Keratinocyte (primary cell): Measurements from ENCODE around the gene GSTCD. TPM values are rescaled to one million over a fixed set of nuclear protein-coding genes. Genes with fewer than 3 reads are reported as not detected.
A peak's percentile ranks its signal among the peaks of the same experiment; 100 is the strongest.

Experiments used
- DNase-seq: peaks from one replicate; pipeline ENCODE4 v3.0.0-alpha.2; 2011; ENCODE audit warnings: low read depth, missing footprints, low spot score
- FAIRE-seq: peaks from 2 replicates; lab custom pipeline; 2011; peaks lifted over from hg19 to GRCh38; lab: Jason Lieb, UNC
- H2AFZ ChIP-seq: 2 replicates; pipeline ENCODE4 v1.6.0; 2012; ENCODE audit warnings: low read length, control low read depth, inconsistent platforms; ENCODE audit not compliant: control insufficient read depth
- H3K27ac ChIP-seq: 2 replicates; pipeline ENCODE4 v1.5.1; 2011; ENCODE audit warnings: low read length; ENCODE audit not compliant: control insufficient read depth, insufficient read depth
- H3K27me3 ChIP-seq: 3 replicates; pipeline ENCODE4 v1.6.0; 2011; ENCODE audit warnings: low read length; ENCODE audit not compliant: control insufficient read depth, insufficient read depth; ENCODE audit errors: extremely low read depth
- H3K36me3 ChIP-seq, 2 experiments: 2 replicates in 1 of 2; 3 replicates in 1 of 2; pipeline ENCODE4 v1.5.1; 2011; ENCODE audit warnings: low read length in 2 of 2, mild to moderate bottlenecking in 1 of 2; ENCODE audit not compliant: control insufficient read depth in 2 of 2, insufficient read depth in 2 of 2; ENCODE audit errors: extremely low read depth in 1 of 2
- H3K4me1 ChIP-seq: 3 replicates; pipeline ENCODE4 v1.5.1; 2011; ENCODE audit warnings: low read length; ENCODE audit not compliant: control insufficient read depth, insufficient read depth; ENCODE audit errors: extremely low read depth
- H3K4me2 ChIP-seq: 3 replicates; pipeline ENCODE4 v1.6.0; 2011; ENCODE audit warnings: low read depth, low read length; ENCODE audit not compliant: control insufficient read depth, insufficient read depth; ENCODE audit errors: extremely low read depth
- H3K4me3 ChIP-seq, 3 experiments: fragments of 200-600 bp in 1 of 3; sonication (generic) in 1 of 3; 2 replicates in 2 of 3; 3 replicates in 1 of 3; pipeline ENCODE4 v1.5.1; 2011 to 2016; ENCODE audit warnings: low read length in 3 of 3, mild to moderate bottlenecking in 3 of 3, control low read depth in 2 of 3, inconsistent platforms in 1 of 3, low read depth in 1 of 3, mixed read lengths in 1 of 3, mixed run types in 1 of 3, moderate library complexity in 1 of 3; ENCODE audit not compliant: control insufficient read depth in 2 of 3, insufficient read depth in 2 of 3; ENCODE audit errors: extremely low read depth in 1 of 3
- H3K79me2 ChIP-seq: 2 replicates; pipeline ENCODE4 v1.6.0; 2012; ENCODE audit warnings: low read length; ENCODE audit not compliant: control insufficient read depth, insufficient read depth
- H3K9ac ChIP-seq: 3 replicates; pipeline ENCODE4 v1.6.0; 2011; ENCODE audit warnings: low read length; ENCODE audit not compliant: control insufficient read depth, insufficient read depth; ENCODE audit errors: extremely low read depth
- H3K9me1 ChIP-seq: 3 replicates; pipeline ENCODE4 v1.6.0; 2011; ENCODE audit warnings: low read length; ENCODE audit not compliant: control insufficient read depth, insufficient read depth; ENCODE audit errors: extremely low read depth
- H3K9me3 ChIP-seq: 2 replicates; pipeline ENCODE4 v1.5.1; 2012; ENCODE audit warnings: low read depth, low read length; ENCODE audit not compliant: control insufficient read depth
- H4K20me1 ChIP-seq: 3 replicates; pipeline ENCODE4 v1.6.0; 2011; ENCODE audit warnings: low read length; ENCODE audit not compliant: control insufficient read depth, insufficient read depth; ENCODE audit errors: extremely low read depth
- CTCF ChIP-seq, 3 experiments: IDR thresholded peaks in 1 of 3; conservative IDR thresholded peaks in 1 of 3; optimal IDR thresholded peaks in 1 of 3; 2 replicates in 2 of 3; 3 replicates in 1 of 3; pipeline versions ENCODE3 to v1.5.1; 2011; ENCODE audit warnings: low read length in 3 of 3, mild to moderate bottlenecking in 3 of 3, moderate library complexity in 2 of 3, control low read depth in 1 of 3, inconsistent platforms in 1 of 3; ENCODE audit not compliant: insufficient read depth in 2 of 3; ENCODE audit errors: extremely low read depth in 1 of 3
- EZH2 ChIP-seq: IDR thresholded peaks from one replicate; pipeline ENCODE4 v1.6.1; 2012; ENCODE audit warnings: inconsistent platforms, mild to moderate bottlenecking, low read length, moderate library complexity
- dilution Hi-C: fragments of 300-500 bp; cut with MboI; formaldehyde crosslinking; loops from one replicate; pipeline ENCODE4 v1.7.0; 2020; ENCODE audit warnings: low sequenced_read_pairs; ENCODE audit not compliant: extremely low pct_ligation_motif_present
- polyA plus RNA-seq, 5 experiments: library from polyadenylated mRNA; depleted of rRNA in 3 of 5; stranded (reverse) in 3 of 5; stranded (forward) in 1 of 5; unstranded in 1 of 5; fragments of >200 nt; gene quantifications; 1 replicate in 1 of 5; 2 replicates in 3 of 5; 3 replicates in 1 of 5; pipeline versions ENCODE4 v1.2.1 to v1.2.3, GENCODE V29; 2011 to 2012; ENCODE audit warnings: missing spikeins in 2 of 5, low read depth in 1 of 5, low replicate concordance in 1 of 5

The GSTCD gene
- polyA plus RNA-seq, 1 donor (not counting 4 experiments of a cell fraction or from before 2014, with no cell fraction given): 23.2 TPM

GRCh38 chr4:105666693-105667092 lies 41.9 kb upstream of the GSTCD start:
- no peak overlapping the region for H3K4me2 ChIP-seq
- H3K36me3 ChIP-seq: no peaks in the 10 kb centered on the region
- no peaks in the 10 kb centered on the region for H3K4me1 ChIP-seq
- H3K4me3 ChIP-seq: no peak overlapping the region
- H3K27ac ChIP-seq: no peak overlapping the region
- no peaks in the 10 kb centered on the region for H3K27me3 ChIP-seq
- H4K20me1 ChIP-seq: no peaks in the 10 kb centered on the region
- TF ChIP-seq CTCF (optimal IDR thresholded peaks at IDR 0.05 in 1 of 3, IDR thresholded peaks at IDR 0.05 in 1 of 3, conservative IDR thresholded peaks at IDR 0.05 in 1 of 3; ENCODE audit: extremely low read depth in 1 of 3, insufficient read depth in 2 of 3, low read length in 3 of 3) (peak in 2 of 3 experiments; percentile 29 to 36), EZH2 (no peak)
- no peaks in the 10 kb centered on the region for H3K79me2 ChIP-seq
- no peaks in the 10 kb centered on the region for H3K9me3 ChIP-seq
- no peak for DNase-seq
- H3K9ac ChIP-seq: no peak overlapping the region
- no peaks in the 10 kb centered on the region for H3K9me1 ChIP-seq
- dilution Hi-C loops: no loop called here
- H2AFZ ChIP-seq: no peak overlapping the region
- peak; percentile 58 for FAIRE-seq

GRCh38 chr4:105670684-105671083 lies 37.9 kb upstream of the GSTCD start:
- no peaks in the 10 kb centered on the region for H3K36me3 ChIP-seq
- H3K27me3 ChIP-seq: no peaks in the 10 kb centered on the region
- H2AFZ ChIP-seq: no peak overlapping the region
- H3K9me1 ChIP-seq: no peaks in the 10 kb centered on the region
- H3K79me2 ChIP-seq: no peaks in the 10 kb centered on the region
- FAIRE-seq (no peak), DNase-seq (no peak)
- dilution Hi-C loops: no loop called here
- H3K4me3 ChIP-seq: no peak overlapping the region
- no peak overlapping the region for H3K27ac ChIP-seq
- no peaks in the 10 kb centered on the region for H3K9me3 ChIP-seq
- H4K20me1 ChIP-seq: no peaks in the 10 kb centered on the region
- no peak overlapping the region for H3K4me2 ChIP-seq
- TF ChIP-seq EZH2 (no peak), CTCF (optimal IDR thresholded peaks at IDR 0.05 in 1 of 3, IDR thresholded peaks at IDR 0.05 in 1 of 3, conservative IDR thresholded peaks at IDR 0.05 in 1 of 3; ENCODE audit: extremely low read depth in 1 of 3, insufficient read depth in 2 of 3, low read length in 3 of 3) (no peak)
- no peak overlapping the region for H3K9ac ChIP-seq
- H3K4me1 ChIP-seq: no peaks in the 10 kb centered on the region
